DMS79 treated with DMSO at 0.1 percent for 48 hours (cell line): ENCODE results near the gene TMEM43.

Experiments
- DNase-seq: peaks from one replicate; lab custom pipeline; 2025; lab: John Stamatoyannopoulos, UW

TMEM43 gene

DNA sequence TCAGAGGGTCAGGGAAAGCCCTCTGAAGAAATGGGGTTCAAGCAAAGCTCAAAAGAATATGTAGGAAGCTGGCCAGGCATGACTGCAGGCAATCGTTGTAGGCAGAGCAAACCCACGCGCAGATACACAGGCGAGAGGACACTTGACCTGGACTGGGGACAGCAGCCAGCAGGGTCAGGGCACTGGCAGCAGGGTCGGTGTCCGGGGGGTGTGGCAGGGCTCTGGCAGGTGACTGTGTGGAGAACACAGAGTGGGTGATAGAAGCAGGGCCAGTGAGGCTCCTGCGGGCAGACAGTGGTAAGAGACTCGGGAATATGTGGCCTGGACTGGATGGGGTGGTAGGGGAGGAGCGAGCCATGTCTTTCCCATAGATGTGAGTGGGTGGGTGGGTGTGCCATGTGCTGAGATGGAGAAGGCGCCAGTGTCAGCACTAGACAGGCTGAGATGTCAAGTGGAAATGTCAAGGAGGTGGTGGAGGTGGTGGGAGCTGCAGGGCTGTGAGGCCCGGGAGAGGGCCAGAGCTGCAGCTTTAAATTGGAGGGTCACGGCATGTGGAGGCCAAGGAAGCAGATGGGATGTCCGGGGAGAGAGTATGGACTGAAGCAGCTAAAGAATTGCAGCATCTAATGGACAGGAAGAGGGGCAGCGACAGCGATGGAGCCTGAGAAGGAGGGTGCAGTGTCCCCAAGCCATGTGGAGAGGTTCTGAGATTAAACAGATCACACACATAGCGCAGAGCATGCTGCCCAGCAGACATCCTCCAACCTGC is 13.4 kb downstream of the TMEM43 start:
- DNase-seq, result no peak

DNA sequence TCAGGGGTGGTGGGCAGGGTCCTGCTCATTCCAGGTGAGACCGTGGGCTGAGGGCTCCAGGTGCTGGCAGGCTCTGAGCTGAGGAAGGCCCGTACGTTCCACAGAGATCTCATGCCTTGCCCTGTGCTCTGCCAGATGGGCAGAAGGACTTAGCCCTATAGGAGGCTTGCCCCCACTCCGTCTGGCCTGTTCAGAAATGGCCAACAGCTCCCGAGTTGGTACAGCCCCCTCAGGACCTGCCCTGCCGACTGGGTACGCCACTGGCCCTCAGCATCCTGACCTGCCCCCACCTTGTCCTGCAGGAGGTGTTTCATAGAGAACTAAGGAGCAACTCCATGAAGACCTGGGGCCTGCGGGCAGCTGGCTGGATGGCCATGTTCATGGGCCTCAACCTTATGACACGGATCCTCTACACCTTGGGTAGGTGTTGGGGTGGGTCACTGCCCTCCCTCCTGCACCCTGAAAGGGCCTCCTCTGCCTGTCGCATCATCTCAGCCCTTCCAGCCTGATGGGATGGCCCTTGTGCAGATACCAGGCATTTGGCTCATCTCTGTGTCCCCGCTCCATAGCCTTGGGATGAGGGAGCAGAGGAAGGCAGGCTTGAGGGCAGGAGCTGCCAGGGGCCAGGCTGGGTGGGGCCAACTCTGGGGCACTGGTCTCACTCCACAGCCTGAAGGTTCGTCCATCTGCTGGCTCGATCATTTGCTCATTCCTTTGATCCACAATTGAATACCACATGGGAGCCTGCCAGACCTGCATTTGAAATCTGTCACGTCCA is 14.2 kb downstream of the TMEM43 start:
- no peak for DNase-seq

DNA sequence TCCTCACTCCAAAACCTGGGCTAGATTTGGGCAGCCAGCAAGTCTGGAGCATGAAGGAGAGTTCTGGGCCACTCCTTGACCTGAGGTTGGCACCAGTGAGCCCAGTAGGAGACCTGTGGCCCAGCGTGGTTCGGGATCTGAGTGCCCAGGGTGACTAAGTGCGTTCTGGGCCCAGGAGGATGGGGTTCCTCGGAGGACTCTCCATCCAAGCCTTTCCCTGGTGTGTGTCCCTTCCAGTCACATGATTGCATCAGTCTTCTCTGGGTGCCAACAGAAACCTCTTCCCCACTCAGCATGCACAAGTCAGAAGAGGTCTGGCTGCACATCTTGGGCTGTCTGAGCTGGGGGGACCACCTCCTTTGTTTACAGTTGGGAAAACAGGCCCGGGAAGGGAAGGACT is 14.9 kb downstream of the TMEM43 start:
- DNase-seq, result no peak

DNA sequence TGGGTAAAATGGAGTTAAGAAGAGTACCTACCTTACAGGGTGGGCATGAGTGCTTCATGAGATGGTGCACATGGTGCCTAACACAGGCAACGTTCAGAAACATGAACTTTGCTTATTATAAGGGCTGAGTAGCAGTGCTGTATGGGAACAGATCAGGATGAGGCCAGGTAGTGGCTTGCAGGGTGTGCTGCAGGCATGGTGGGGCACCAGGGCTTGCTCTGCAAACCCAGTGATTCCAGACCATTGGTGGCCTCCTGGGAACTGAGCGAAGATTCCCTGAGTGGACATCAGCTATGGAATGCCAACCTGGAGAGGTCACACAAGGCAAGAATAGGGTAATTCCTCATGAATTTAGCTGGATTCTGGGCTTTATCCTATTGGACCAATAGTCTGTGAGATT is 15.8 kb downstream of the TMEM43 start:
- DNase-seq, result no peak

DNA sequence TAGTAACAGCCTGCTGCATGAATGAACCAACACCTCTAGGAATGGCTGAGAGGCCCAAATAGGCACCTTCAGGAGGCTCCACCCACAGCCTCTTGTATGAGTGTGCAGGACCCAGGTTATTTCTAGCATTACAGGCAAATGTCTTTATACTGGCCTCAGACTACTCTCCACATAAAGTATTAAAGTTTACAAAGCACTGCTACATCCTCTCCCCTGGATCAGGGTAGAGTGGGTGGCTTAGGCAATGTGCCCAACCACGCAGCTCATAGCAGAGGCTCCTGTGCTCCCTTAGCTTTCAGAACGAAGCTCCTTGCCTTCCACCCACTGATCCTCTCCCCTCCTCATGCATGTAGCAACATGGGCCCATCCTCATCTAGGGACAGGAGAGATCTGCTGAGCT is 16.3 kb downstream of the TMEM43 start:
- peak; percentile 16 for DNase-seq

DNA sequence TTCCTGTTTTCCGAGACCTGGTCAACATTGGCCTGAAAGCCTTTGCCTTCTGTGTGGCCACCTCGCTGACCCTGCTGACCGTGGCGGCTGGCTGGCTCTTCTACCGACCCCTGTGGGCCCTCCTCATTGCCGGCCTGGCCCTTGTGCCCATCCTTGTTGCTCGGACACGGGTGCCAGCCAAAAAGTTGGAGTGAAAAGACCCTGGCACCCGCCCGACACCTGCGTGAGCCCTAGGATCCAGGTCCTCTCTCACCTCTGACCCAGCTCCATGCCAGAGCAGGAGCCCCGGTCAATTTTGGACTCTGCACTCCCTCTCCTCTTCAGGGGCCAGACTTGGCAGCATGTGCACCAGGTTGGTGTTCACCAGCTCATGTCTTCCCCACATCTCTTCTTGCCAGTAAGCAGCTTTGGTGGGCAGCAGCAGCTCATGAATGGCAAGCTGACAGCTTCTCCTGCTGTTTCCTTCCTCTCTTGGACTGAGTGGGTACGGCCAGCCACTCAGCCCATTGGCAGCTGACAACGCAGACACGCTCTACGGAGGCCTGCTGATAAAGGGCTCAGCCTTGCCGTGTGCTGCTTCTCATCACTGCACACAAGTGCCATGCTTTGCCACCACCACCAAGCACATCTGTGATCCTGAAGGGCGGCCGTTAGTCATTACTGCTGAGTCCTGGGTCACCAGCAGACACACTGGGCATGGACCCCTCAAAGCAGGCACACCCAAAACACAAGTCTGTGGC is 16.9 kb downstream of the TMEM43 start:
- DNase-seq, result peak; percentile 17

DNA sequence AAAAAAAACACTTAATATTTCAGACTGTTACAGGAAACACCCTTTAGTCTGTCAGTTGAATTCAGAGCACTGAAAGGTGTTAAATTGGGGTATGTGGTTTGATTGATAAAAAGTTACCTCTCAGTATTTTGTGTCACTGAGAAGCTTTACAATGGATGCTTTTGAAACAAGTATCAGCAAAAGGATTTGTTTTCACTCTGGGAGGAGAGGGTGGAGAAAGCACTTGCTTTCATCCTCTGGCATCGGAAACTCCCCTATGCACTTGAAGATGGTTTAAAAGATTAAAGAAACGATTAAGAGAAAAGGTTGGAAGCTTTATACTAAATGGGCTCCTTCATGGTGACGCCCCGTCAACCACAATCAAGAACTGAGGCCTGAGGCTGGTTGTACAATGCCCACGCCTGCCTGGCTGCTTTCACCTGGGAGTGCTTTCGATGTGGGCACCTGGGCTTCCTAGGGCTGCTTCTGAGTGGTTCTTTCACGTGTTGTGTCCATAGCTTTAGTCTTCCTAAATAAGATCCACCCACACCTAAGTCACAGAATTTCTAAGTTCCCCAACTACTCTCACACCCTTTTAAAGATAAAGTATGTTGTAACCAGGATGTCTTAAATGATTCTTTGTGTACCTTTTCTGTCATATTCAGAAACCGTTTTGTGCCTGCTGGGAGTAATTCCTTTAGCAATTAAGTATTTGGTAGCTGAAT is 17.9 kb downstream of the TMEM43 start:
- peak; percentile 36 for DNase-seq

DNA sequence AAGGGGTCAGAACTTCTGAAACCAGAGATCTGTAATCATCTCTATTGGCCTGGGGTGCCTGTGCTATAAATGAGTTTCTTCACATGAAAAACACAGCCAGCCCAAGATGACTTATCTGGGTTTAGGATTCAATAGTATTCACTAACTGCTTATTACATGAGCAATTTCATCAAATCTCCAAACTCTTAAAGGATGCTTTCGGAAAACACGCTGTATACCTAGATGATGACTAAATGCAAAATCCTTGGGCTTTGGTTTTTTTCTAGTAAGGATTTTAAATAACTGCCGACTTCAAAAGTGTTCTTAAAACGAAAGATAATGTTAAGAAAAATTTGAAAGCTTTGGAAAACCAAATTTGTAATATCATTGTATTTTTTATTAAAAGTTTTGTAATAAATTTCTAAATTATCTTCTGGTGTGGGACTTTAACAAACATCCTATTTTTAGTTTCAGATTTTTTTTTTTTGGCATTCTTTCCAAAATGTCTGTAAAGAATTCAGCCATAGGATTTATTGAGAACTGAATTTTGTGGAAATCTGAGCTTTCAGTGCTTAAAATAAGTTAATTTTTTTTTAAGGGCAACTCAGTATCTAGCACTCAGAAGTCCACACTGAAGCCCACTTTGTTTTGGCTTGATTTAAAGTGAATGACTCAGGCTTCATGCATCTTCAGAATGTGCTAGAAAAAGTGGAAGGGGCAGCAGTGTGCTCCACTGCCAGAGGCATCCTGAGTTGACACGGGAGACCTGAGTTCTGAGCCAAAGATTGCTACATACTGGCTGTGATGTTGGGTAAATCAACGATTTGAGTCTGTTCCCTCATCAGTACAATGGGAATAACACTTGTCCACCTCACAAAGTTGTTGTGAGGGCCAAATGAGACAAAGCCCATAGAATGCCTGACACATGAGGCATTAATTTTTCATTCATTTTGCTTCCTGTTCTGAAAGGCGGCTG is 18.7 kb downstream of the TMEM43 start:
- peak; percentile 12 for DNase-seq

DNA sequence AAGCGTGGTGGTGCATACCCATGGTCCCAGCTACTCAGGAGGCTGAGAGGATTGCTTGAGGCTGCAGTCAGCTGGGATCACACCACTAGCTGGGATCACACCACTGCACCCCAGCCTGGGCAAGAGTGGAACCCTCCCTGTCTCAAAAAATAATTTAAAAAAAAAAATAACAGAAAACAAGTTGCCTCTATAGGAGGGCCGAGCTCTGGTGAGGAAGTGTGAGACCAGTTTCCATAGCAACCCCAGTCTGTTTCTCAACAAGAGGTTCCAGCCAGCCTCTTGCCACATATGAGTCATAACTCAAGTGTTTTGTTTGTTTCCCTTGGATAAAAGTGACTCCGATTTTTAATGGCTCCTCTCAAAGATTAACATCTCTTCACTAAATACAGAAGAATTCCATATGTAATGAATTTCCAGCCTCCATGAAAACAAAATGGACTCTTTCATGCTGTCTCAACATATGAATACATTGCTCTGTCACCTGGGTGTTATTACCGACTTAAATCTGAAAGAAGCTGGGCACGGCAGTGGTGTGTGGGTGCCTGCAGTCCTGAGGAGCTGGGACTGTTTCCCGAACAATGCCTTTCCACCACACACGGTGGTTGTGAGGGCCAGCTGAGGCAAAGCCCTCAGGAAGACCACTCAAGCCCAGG is 19.7 kb downstream of the TMEM43 start:
- peak; percentile 88 for DNase-seq

DNA sequence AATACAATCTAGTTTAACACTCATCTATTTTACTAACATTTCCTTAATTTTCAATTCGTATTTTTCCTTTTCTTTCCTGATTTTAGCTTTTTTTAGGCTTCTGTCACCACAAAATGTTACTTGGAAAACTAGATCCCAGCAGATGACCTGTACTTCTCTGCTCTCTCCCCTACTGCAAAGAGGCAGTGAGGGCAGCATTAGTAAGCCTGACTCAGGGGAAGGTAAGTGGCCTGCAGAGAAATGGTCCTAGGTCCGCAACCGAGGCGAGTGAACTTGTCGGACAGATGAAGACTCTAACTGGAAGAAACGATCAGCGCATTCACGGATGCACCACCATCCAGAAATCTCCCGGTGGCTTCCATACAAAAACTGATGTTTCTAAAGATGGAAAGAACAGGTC is 20.4 kb downstream of the TMEM43 start:
- DNase-seq, result peak; percentile 9

DNA sequence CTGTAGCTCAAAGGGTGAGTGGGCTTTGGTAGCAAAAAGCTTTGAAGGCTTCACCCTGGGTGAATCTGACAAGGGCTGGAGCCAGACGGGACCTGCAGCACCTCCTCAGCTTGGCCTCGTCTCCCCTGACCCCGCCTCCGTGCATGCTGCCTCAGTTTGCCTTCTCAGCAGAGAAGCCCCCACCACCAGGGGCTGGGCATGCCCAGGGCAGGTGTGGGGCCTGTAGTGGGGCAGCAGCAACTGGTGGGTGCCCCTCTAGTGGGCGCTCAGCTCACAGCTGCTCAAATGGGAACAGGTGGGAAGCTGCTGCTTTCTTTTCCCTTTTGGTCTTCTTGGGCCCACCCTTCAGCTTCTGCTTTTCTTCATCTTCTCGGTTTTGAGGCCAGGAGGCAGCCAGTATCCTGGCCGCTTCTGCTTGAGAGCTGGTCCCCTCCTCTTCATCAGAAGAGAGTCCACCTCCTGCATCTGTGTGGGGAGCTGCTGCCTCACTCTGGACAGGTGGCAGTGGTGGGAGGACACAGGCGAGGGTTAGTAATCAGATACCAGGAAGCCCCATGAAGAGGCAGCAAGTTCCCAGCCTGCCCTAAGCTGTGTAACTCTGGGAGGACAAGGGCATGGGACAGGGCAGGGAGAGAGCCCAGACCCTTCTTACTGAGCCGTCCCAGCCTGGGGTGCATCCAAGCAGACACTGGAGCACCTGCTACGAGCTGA is 21.0 kb downstream of the TMEM43 start:
- no peak for DNase-seq

DNA sequence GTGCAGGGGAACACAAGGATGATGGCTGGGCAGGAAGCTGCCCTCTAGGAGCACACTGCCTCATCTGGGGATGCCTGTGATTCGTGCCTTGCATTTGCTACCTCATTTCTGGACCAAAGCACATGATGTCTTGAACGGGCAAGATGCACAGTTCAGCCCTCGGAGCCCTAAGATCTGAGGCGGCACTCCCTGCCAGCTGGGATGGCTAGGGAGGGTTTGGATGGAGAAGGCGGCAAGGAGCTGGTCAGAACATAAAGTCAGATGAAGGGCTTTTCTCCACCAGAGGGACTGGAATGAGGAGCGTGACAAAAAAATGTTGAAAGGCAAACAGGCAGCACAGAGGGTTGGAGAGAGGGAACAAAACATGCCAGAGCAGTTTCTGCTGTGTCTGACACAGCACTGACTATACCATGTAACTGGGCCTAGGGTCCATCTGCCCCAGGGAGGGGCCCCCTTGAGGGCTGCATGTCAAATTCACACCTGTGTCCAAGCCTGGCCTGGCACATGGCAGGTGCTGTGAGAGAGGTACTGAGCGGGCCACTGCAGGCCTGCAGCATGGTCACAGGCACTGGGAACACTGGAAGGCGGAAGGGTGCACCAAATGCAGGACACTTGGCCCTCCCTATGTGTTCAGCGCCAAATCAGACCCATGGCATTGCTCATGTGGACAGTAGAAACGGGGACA is 21.7 kb downstream of the TMEM43 start:
- no peak for DNase-seq

DNA sequence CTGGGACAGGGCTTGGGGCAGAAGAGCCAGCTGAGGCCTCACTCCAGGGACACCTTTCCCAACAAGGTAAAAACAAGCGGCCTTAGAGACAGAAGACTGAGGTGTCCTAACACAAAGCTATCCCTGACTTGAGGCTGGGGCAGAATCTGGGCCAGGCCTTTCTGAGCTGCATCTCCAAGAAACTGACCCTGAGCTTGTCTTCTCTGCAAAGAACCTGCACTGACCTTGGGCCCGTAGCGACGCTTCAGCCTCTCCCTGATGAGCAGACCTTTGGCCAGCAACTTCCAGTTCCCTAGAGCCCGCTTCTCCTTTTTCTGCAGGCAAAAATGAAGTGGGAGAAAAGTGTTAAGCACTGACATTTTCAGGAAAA is 22.2 kb downstream of the TMEM43 start:
- DNase-seq, result no peak

DNA sequence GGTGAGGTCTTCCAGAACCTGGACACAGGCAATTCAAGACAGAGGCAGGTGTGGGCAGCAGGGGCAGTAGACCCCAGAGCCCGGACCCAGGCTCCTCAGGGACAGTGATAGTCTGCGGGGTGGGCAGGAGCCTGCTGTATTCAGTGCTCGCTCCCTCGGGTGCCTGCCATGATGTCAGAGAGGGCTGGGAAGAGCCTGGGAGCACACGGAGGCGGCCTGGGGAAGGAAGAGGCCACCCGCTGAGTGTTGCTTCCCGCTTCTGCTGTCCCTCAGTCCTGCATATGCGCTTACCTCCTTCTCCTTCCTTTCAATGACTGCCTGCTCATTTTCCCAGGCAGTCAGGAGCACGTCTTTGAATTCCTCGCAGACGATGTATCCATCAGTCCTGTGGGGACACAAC is 22.8 kb downstream of the TMEM43 start:
- DNase-seq, result no peak

DNA sequence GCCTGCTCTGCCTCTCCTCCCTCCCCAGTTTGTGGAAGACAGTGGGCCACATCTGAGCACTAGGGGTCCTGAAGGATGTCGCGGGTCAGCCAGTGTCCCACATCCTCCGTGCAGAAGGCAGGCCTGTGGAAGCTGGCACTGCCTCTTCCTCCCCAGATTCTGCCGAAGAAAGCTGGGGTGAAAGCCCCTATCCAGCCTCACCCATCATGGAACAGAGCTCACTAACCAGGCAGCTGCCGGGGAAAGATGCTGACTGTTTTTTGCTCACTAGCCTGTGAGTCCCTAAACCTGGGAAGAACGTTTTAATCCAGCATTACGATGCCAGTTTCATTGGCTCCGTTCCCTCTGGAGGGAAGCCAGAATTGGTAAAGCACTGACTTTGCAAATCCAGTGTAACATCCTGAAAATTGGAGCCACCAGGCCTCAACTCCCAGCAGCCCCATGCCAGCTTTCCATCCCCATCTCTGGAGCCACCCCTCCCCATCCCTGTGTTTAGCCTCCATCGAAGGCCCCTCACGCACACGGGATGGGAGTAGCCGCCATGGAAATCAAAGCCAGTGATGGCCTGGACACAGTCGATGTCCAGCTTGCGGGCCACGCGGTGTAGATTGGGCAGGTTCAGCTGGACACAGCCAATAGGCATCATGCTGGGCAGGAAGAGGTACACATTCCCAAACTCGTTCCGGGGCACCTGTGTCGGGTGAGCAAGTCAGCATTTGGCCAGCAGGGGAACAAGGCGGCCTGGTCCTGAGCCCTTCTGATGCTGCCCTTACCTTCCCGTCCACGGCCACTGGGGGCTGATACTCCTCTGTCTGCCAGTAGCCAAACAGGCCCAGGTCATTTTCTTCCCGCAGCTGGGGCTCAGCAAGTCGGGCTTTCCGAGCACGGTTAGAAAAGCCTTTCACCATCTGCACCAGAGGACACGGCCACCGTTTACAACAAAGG is 23.5 kb downstream of the TMEM43 start:
- DNase-seq, result peak; percentile 16

DNA sequence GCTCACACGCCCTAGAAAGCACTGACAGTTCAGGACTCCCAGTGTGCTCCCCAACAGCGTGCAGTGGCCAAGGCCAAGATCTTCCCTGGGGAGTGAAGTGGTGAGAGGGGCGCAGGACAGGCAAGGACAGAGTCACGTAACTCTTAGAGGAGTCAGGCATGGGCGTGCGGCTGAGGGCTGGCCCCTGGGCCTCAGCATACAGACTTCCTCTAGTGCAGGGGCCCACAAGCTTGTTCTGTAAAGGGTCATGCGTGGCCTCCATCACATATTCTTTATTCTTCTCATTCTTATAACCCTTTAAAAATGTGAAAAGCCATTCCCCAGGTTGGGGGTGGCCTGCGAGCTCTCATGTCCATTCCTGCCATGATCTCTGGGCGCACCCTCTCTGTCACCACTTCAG is 25.2 kb downstream of the TMEM43 start:
- no peak for DNase-seq

DNA sequence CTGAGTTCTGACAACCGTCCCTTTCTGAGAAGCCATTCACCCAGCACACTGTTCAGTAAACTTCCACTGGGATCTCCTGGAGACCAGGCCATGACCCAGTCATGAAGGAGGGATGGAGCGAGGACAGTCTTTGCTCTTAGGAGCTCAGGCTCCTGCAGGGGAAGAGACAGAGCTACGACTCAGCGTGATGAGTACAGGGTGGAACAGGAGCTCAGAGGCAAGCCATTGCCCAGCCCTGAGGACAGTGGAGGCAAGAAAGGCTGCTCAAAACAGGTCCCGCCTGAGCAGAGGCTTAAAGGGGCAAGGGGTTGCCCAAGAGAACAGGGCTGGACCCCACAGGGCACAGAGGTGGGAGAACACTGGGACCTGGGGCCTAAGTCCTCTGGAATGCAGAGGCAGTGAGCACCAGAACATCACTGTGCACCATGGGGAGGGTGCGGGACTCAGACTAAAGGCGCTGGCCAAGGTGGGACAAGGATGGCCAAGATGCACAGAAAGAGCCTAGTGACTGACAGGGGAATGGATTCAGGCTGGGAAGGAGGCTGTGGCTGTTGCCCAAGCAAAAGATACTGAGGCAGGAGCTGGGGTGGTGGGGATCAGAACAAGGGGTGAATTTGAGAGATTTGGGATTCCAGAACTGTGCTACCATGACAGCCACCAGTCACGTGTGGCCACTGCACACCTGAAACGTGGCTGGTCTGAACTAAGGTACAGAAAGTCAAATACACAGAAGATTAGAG is 25.8 kb downstream of the TMEM43 start:
- DNase-seq, result no peak
